Trophoblast cell (in vitro differentiated cells and primary cell): ENCODE data around the gene ISL2.

ENCODE experiments used
- DNase-seq, 2 donors: peaks; one replicate each; pipeline ENCODE4 v3.0.0-alpha.2; 2016
- H2AFZ ChIP-seq: 2 replicates; pipeline ENCODE4 v1.6.1; 2013; ENCODE audit warnings: low read length, moderate library complexity, mild to moderate bottlenecking; ENCODE audit not compliant: insufficient read depth, poor library complexity
- H2AK5ac ChIP-seq: 2 replicates; pipeline ENCODE4 v1.6.1; 2013; ENCODE audit warnings: mild to moderate bottlenecking, low read length
- H2BK120ac ChIP-seq: 2 replicates; pipeline ENCODE4 v1.6.1; 2013; ENCODE audit warnings: low read length, mild to moderate bottlenecking, moderate library complexity; ENCODE audit not compliant: insufficient read depth, poor library complexity
- H2BK12ac ChIP-seq: 2 replicates; pipeline ENCODE4 v1.6.1; 2013; ENCODE audit warnings: mild to moderate bottlenecking, low read length, moderate library complexity
- H2BK5ac ChIP-seq: 2 replicates; pipeline ENCODE4 v1.6.1; 2013; ENCODE audit warnings: low read length, low read depth, moderate library complexity, mild to moderate bottlenecking; ENCODE audit not compliant: poor library complexity
- H3K14ac ChIP-seq: 2 replicates; pipeline ENCODE4 v1.6.1; 2013; ENCODE audit warnings: mild to moderate bottlenecking, low read length
- H3K18ac ChIP-seq: 2 replicates; pipeline ENCODE4 v1.6.1; 2013; ENCODE audit warnings: mild to moderate bottlenecking, low read length
- H3K23ac ChIP-seq: 2 replicates; pipeline ENCODE4 v1.6.1; 2013; ENCODE audit warnings: low read length
- H3K27ac ChIP-seq: 2 replicates; pipeline ENCODE4 v1.5.1; 2013; ENCODE audit warnings: low read depth, mild to moderate bottlenecking, inconsistent platforms, low read length, moderate library complexity
- H3K27me3 ChIP-seq: 2 replicates; pipeline ENCODE4 v1.6.1; 2013; ENCODE audit warnings: inconsistent platforms, mild to moderate bottlenecking, low read length, moderate library complexity; ENCODE audit not compliant: insufficient read depth
- H3K36me3 ChIP-seq, 2 experiments: 1 replicate in 1 of 2; 2 replicates in 1 of 2; pipeline ENCODE4 v1.6.1; 2013; ENCODE audit warnings: low read length in 2 of 2, mild to moderate bottlenecking in 2 of 2, moderate library complexity in 1 of 2; ENCODE audit not compliant: insufficient read depth in 2 of 2, control insufficient read depth in 1 of 2
- H3K4ac ChIP-seq: 2 replicates; pipeline ENCODE4 v1.6.1; 2013; ENCODE audit warnings: low read depth, mild to moderate bottlenecking, low read length, moderate library complexity
- H3K4me1 ChIP-seq, 2 experiments: 1 replicate in 1 of 2; 2 replicates in 1 of 2; pipeline ENCODE4 v1.6.1; 2013; ENCODE audit warnings: low read length in 2 of 2, mild to moderate bottlenecking in 2 of 2, moderate library complexity in 1 of 2; ENCODE audit not compliant: insufficient read depth in 2 of 2, control insufficient read depth in 1 of 2
- H3K4me2 ChIP-seq: 2 replicates; pipeline ENCODE4 v1.6.1; 2013; ENCODE audit warnings: inconsistent platforms, mild to moderate bottlenecking, low read length, moderate library complexity
- H3K4me3 ChIP-seq: 2 replicates; pipeline ENCODE4 v1.5.1; 2013; ENCODE audit warnings: mild to moderate bottlenecking, low read depth, low read length, inconsistent platforms
- H3K79me1 ChIP-seq: one replicate; pipeline ENCODE4 v1.6.1; 2013; ENCODE audit warnings: low read length
- H3K79me2 ChIP-seq: 2 replicates; pipeline ENCODE4 v1.6.1; 2013; ENCODE audit warnings: low read length, mild to moderate bottlenecking; ENCODE audit not compliant: control insufficient read depth, insufficient read depth, poor library complexity
- H3K9ac ChIP-seq: 2 replicates; pipeline ENCODE4 v1.6.1; 2013; ENCODE audit warnings: mild to moderate bottlenecking, low read length
- H3K9me3 ChIP-seq: 2 replicates; pipeline ENCODE4 v1.6.1; 2013; ENCODE audit warnings: low read depth, mild to moderate bottlenecking, control low read depth, inconsistent platforms, low read length; ENCODE audit not compliant: insufficient read depth
- H4K12ac ChIP-seq: 2 replicates; pipeline ENCODE4 v1.6.1; 2013; ENCODE audit warnings: low read depth, mild to moderate bottlenecking, low read length, moderate library complexity
- H4K8ac ChIP-seq: 2 replicates; pipeline ENCODE4 v1.6.1; 2013; ENCODE audit warnings: low read depth, mild to moderate bottlenecking, low read length, moderate library complexity
- H4K91ac ChIP-seq: one replicate; pipeline ENCODE4 v1.6.1; 2013; ENCODE audit warnings: low read depth, mild to moderate bottlenecking, low read length, moderate library complexity
- WGBS: extraction: QIAGEN DNeasy Blood & Tissue Kit; methylation state at CpG from one replicate; pipeline ENCODE4 v1.1.7; 2013; ENCODE audit warnings: missing lambda C conversion rate; ENCODE audit not compliant: insufficient read length, insufficient coverage; ENCODE audit errors: extremely low coverage; 5-methylcytosine and 5-hydroxymethylcytosine counted together

ISL2 gene

DNA sequence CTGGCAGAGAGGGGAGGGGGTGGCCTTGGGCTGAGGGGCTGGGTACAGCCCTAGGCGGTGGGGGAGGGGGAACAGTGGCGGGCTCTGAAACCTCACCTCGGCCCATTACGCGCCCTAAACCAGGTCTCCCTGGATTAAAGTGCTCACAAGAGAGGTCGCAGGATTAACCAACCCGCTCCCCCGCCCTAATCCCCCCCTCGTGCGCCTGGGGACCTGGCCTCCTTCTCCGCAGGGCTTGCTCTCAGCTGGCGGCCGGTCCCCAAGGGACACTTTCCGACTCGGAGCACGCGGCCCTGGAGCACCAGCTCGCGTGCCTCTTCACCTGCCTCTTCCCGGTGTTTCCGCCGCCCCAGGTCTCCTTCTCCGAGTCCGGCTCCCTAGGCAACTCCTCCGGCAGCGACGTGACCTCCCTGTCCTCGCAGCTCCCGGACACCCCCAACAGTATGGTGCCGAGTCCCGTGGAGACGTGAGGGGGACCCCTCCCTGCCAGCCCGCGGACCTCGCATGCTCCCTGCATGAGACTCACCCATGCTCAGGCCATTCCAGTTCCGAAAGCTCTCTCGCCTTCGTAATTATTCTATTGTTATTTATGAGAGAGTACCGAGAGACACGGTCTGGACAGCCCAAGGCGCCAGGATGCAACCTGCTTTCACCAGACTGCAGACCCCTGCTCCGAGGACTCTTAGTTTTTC is 4.9 kb downstream of the ISL2 start:
- no CpG with 5 or more reads among the region's 42 CpGs for WGBS
- Histone ChIP-seq H3K9ac (no peak overlapping the region), H4K8ac (no peak overlapping the region), H3K14ac (no peak overlapping the region), H2BK120ac (no peak overlapping the region), H3K18ac (no peak overlapping the region), H3K4ac (no peak overlapping the region), H3K79me2 (no peaks in the 10 kb centered on the region), H2AFZ (no peak overlapping the region), H3K4me1 (peaks cover 38 to 42% of the 10 kb centered on the region in 2 experiments), H3K9me3 (peaks cover 12% of the 10 kb centered on the region), H3K79me1 (no peaks in the 10 kb centered on the region), H2AK5ac (no peak overlapping the region), H4K91ac (no peak overlapping the region), H3K4me3 (no peak overlapping the region), H4K12ac (no peak overlapping the region), H2BK5ac (no peak overlapping the region), H2BK12ac (no peak overlapping the region), H3K36me3 (no peaks in the 10 kb centered on the region), H3K27me3 (peaks cover 87% of the 10 kb centered on the region), H3K27ac (no peak overlapping the region), H3K4me2 (peak overlapping the region; percentile 60), H3K23ac (no peak overlapping the region)
- peak in 1 of 2 donors; percentile 12 for DNase-seq

DNA sequence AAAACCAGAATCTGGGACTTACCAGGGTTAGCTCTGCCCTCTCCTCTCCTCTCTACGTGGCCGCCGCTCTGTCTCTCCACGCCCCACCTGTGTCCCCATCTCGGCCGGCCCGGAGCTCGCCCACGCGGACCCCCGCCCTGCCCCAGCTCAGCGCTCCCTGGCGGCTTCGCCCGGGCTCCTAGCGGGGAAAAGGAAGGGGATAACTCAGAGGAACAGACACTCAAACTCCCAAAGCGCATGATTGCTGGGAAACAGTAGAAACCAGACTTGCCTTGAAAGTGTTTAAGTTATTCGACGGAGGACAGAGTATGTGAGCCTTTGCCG is 5.4 kb downstream of the ISL2 start:
- no peak overlapping the region for H2BK120ac ChIP-seq
- peaks cover 87% of the 10 kb centered on the region for H3K27me3 ChIP-seq
- no peaks in the 10 kb centered on the region for H3K79me1 ChIP-seq
- H4K12ac ChIP-seq: no peak overlapping the region
- no peaks in the 10 kb centered on the region for H3K79me2 ChIP-seq
- H3K4me1 ChIP-seq: peaks cover 40 to 45% of the 10 kb centered on the region in 2 experiments
- no peak overlapping the region for H3K9ac ChIP-seq
- no peak overlapping the region for H3K18ac ChIP-seq
- no peak overlapping the region for H4K91ac ChIP-seq
- H2AK5ac ChIP-seq: no peak overlapping the region
- no peak overlapping the region for H3K14ac ChIP-seq
- peak overlapping the region; percentile 60 for H3K4me2 ChIP-seq
- peaks cover 12% of the 10 kb centered on the region for H3K9me3 ChIP-seq
- H2BK12ac ChIP-seq: no peak overlapping the region
- H2BK5ac ChIP-seq: no peak overlapping the region
- H3K27ac ChIP-seq: no peak overlapping the region
- no CpG with 5 or more reads among the region's 20 CpGs for WGBS
- H2AFZ ChIP-seq: no peak overlapping the region
- H3K23ac ChIP-seq: no peak overlapping the region
- H3K4ac ChIP-seq: no peak overlapping the region
- H3K4me3 ChIP-seq: no peak overlapping the region
- no peaks in the 10 kb centered on the region for H3K36me3 ChIP-seq
- no peak for DNase-seq
- no peak overlapping the region for H4K8ac ChIP-seq

DNA sequence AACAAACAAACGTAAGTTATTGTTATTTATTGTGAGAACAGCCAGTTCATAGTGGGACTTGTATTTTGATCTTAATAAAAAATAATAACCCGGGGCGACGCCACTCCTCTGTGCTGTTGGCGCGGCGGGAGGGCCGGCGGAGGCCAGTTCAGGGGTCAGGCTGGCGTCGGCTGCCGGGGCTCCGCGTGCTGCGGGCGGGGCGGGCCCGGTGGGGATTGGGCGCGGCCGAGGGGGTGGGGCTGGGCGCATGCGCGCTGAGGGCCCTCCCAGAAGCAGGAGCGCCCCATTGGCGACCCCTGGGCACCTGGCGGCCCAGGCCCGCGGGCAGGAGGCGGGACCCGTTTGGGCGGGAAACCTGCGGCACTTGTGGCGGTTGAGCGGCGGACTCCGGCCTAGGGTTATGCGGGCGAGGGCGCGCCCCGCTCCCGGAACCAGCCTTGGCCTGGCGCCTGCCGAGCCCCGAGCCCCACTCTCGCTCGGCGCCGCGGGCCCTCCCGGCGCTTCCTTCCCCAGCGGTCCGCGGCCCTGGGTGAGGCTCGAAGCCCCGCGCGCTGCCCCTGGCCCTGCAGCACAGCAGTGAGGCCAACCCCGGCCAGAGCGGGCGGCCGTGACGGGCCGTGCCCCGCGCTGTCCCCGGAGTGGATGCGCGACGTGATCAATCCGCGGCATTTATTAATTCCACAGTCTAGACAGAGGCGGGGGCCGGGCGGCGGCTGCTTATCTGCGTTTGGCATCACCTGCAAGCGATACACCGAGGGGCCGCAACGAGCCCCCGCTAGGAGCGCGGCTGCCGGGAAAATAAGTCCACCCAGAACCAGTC is 6.0 kb downstream of the ISL2 start:
- H3K27me3 ChIP-seq: peaks cover 87% of the 10 kb centered on the region
- H4K91ac ChIP-seq: no peak overlapping the region
- H2AK5ac ChIP-seq: no peak overlapping the region
- no peak overlapping the region for H2BK5ac ChIP-seq
- no CpG with 5 or more reads among the region's 87 CpGs for WGBS
- peaks cover 41 to 46% of the 10 kb centered on the region in 2 experiments for H3K4me1 ChIP-seq
- H4K12ac ChIP-seq: no peak overlapping the region
- no peak overlapping the region for H4K8ac ChIP-seq
- no peaks in the 10 kb centered on the region for H3K36me3 ChIP-seq
- no peak overlapping the region for H2BK120ac ChIP-seq
- H3K18ac ChIP-seq: no peak overlapping the region
- no peak overlapping the region for H3K4me3 ChIP-seq
- H3K9me3 ChIP-seq: peaks cover 11% of the 10 kb centered on the region
- H3K79me2 ChIP-seq: no peaks in the 10 kb centered on the region
- H3K4me2 ChIP-seq: peak overlapping the region; percentile 60
- no peak overlapping the region for H3K14ac ChIP-seq
- H3K23ac ChIP-seq: no peak overlapping the region
- H3K27ac ChIP-seq: no peak overlapping the region
- H3K9ac ChIP-seq: no peak overlapping the region
- no peaks in the 10 kb centered on the region for H3K79me1 ChIP-seq
- DNase-seq: no peak
- no peak overlapping the region for H2AFZ ChIP-seq
- no peak overlapping the region for H2BK12ac ChIP-seq
- H3K4ac ChIP-seq: no peak overlapping the region

- Histone ChIP-seq H3K4me2 (no peak overlapping the region), H3K14ac (no peak overlapping the region), H4K8ac (no peak overlapping the region), H3K4ac (no peak overlapping the region), H3K27ac (no peak overlapping the region), H3K4me3 (no peak overlapping the region), H3K4me1 (peaks cover 32 to 39% of the 10 kb centered on the region in 2 experiments), H3K18ac (no peak overlapping the region), H4K12ac (no peak overlapping the region), H3K79me1 (no peaks in the 10 kb centered on the region), H4K91ac (no peak overlapping the region), H2AFZ (no peak overlapping the region), H2BK12ac (no peak overlapping the region), H3K36me3 (no peaks in the 10 kb centered on the region), H3K9me3 (peaks cover 6% of the 10 kb centered on the region), H2BK5ac (no peak overlapping the region), H3K27me3 (peaks cover 82% of the 10 kb centered on the region), H3K79me2 (no peaks in the 10 kb centered on the region), H3K23ac (no peak overlapping the region), H2BK120ac (no peak overlapping the region), H3K9ac (no peak overlapping the region), H2AK5ac (no peak overlapping the region)
- no peak for DNase-seq
- no CpG with 5 or more reads among the region's 16 CpGs for WGBS
Observed at GRCh38 chr15:76343313-76343996, 6.9 kb downstream of the ISL2 start.
